Endothelial cell of umbilical vein (primary cell): ENCODE data around the gene TNS1.

Experiments used
- EZH2 ChIP-seq: IDR thresholded peaks from 2 replicates; pipeline ENCODE4 v1.6.1; 2012; ENCODE audit warnings: borderline replicate concordance, low read depth, mild to moderate bottlenecking, moderate library complexity, low read length, inconsistent platforms; ENCODE audit not compliant: severe bottlenecking
- FOS ChIP-seq: IDR thresholded peaks from 2 replicates; pipeline ENCODE4 v1.6.1; 2011; ENCODE audit warnings: mild to moderate bottlenecking, low read length, moderate library complexity, borderline replicate concordance; ENCODE audit not compliant: insufficient read depth
- MYC ChIP-seq: IDR thresholded peaks from one replicate; pipeline ENCODE4 v1.6.1; 2011; ENCODE audit warnings: mild to moderate bottlenecking, low read depth, low read length
- POLR2A ChIP-seq: IDR thresholded peaks from 2 replicates; pipeline ENCODE4 v1.6.1; 2012; ENCODE audit warnings: low read depth, mild to moderate bottlenecking, control low read depth, low read length
- POLR2AphosphoS5 ChIP-seq: IDR thresholded peaks from 2 replicates; pipeline ENCODE4 v1.6.1; 2012; ENCODE audit warnings: low read depth, mild to moderate bottlenecking, control low read depth, low read length, moderate library complexity; ENCODE audit not compliant: insufficient read depth
- TF ChIP-seq, protein P1 (sequence below), 2 donors: IDR thresholded peaks; 1 replicate in 1 of 2; 2 replicates in 1 of 2; pipeline ENCODE4 v1.5.1; 2011; ENCODE audit warnings: low read length in 2 of 2, mild to moderate bottlenecking in 2 of 2, moderate library complexity in 2 of 2, control low read depth in 1 of 2, inconsistent platforms in 1 of 2, low read depth in 1 of 2; ENCODE audit not compliant: insufficient read depth in 1 of 2; ENCODE audit errors: extremely low read depth in 1 of 2
- TF ChIP-seq, protein P2 (sequence below): IDR thresholded peaks from 2 replicates; pipeline ENCODE4 v1.6.1; 2011; ENCODE audit not compliant: insufficient read depth, insufficient read length

DNA sequence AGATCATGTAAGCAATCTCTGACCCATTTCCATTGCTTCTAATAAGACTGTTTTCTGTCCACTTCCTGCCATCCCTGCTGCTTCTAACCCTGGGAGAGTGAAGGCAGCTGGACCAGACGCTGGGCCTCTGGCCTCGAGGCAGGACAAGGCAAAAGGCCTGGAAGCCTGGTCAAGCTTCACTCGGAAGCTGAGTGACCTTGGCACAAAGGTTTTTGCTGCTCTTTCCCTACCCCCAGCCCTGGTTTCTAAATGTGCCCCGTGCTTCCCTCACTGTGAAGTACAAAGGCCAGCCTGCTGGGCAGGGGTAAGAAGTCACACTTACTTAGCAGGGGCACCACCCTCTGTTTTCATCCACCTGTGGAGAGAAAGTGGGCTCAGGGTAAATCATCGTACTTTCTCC lies 195.0 kb downstream of the TNS1 start:
- TF ChIP-seq, protein P1, sequence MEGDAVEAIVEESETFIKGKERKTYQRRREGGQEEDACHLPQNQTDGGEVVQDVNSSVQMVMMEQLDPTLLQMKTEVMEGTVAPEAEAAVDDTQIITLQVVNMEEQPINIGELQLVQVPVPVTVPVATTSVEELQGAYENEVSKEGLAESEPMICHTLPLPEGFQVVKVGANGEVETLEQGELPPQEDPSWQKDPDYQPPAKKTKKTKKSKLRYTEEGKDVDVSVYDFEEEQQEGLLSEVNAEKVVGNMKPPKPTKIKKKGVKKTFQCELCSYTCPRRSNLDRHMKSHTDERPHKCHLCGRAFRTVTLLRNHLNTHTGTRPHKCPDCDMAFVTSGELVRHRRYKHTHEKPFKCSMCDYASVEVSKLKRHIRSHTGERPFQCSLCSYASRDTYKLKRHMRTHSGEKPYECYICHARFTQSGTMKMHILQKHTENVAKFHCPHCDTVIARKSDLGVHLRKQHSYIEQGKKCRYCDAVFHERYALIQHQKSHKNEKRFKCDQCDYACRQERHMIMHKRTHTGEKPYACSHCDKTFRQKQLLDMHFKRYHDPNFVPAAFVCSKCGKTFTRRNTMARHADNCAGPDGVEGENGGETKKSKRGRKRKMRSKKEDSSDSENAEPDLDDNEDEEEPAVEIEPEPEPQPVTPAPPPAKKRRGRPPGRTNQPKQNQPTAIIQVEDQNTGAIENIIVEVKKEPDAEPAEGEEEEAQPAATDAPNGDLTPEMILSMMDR (IDR thresholded peaks at IDR 0.05; ENCODE audit: extremely low read depth in 1 of 2, insufficient read depth in 1 of 2, low read depth in 1 of 2, low read length in 2 of 2) = no peak
- TF ChIP-seq POLR2A = no peak
- TF ChIP-seq EZH2 = no peak
- TF ChIP-seq, protein P2, sequence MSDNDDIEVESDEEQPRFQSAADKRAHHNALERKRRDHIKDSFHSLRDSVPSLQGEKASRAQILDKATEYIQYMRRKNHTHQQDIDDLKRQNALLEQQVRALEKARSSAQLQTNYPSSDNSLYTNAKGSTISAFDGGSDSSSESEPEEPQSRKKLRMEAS = no peak
- no peak for TF ChIP-seq FOS
- TF ChIP-seq POLR2AphosphoS5 = no peak
- TF ChIP-seq MYC = no peak
